Measurements from ENCODE around the gene FNDC11.

Gene FNDC11

GRCh38 chr20:63527184-63527583, 26.8 kb upstream of the FNDC11 start:
- Histone ChIP-seq H3K27me3 (ENCODE audit: insufficient read depth, poor library complexity, severe bottlenecking) (no peaks in the 10 kb centered on the region), H3K27ac (replicated peaks) (no peak overlapping the region), H3K4me3 (replicated peaks; ENCODE audit: insufficient read depth, low read length) (no peak overlapping the region)
- DNase-seq (ENCODE audit: low read depth in 1 of 2, low spot score in 1 of 2): no peak
- no peak for TF ChIP-seq POLR2AphosphoS5 (IDR thresholded peaks at IDR 0.05; ENCODE audit: low read depth)
- no peak for TF ChIP-seq GABPA (IDR thresholded peaks at IDR 0.05; ENCODE audit: low read depth)
- TF ChIP-seq REST (IDR thresholded peaks at IDR 0.05; ENCODE audit: insufficient replicate concordance, low read depth): no peak
- no peak for TF ChIP-seq CTCF (IDR thresholded peaks at IDR 0.05; ENCODE audit: insufficient read depth, low read length)
- no peak for TF ChIP-seq SPI1 (IDR thresholded peaks at IDR 0.05; ENCODE audit: borderline replicate concordance, low read depth)

GRCh38 chr20:63529180-63529860, 24.6 kb upstream of the FNDC11 start:
- no peak for DNase-seq (ENCODE audit: low read depth in 1 of 2, low spot score in 1 of 2)
- Histone ChIP-seq H3K27me3 (ENCODE audit: insufficient read depth, poor library complexity, severe bottlenecking) (peaks cover 9% of the 10 kb centered on the region), H3K27ac (replicated peaks) (no peak overlapping the region), H3K4me3 (replicated peaks; ENCODE audit: insufficient read depth, low read length) (no peak overlapping the region)
- no peak for TF ChIP-seq CTCF (IDR thresholded peaks at IDR 0.05; ENCODE audit: insufficient read depth, low read length)
- no peak for TF ChIP-seq POLR2AphosphoS5 (IDR thresholded peaks at IDR 0.05; ENCODE audit: low read depth)
- no peak for TF ChIP-seq SPI1 (IDR thresholded peaks at IDR 0.05; ENCODE audit: borderline replicate concordance, low read depth)
- no peak for TF ChIP-seq REST (IDR thresholded peaks at IDR 0.05; ENCODE audit: insufficient replicate concordance, low read depth)
- TF ChIP-seq GABPA (IDR thresholded peaks at IDR 0.05; ENCODE audit: low read depth): no peak

- no peak for DNase-seq (ENCODE audit: low read depth in 1 of 2, low spot score in 1 of 2)
- TF ChIP-seq POLR2AphosphoS5 (IDR thresholded peaks at IDR 0.05; ENCODE audit: low read depth) (no peak), CTCF (IDR thresholded peaks at IDR 0.05; ENCODE audit: insufficient read depth, low read length) (no peak), GABPA (IDR thresholded peaks at IDR 0.05; ENCODE audit: low read depth) (no peak), SPI1 (IDR thresholded peaks at IDR 0.05; ENCODE audit: borderline replicate concordance, low read depth) (no peak), REST (IDR thresholded peaks at IDR 0.05; ENCODE audit: insufficient replicate concordance, low read depth) (no peak)
- Histone ChIP-seq H3K4me3 (replicated peaks; ENCODE audit: insufficient read depth, low read length) (no peak overlapping the region), H3K27me3 (ENCODE audit: insufficient read depth, poor library complexity, severe bottlenecking) (peaks cover 9% of the 10 kb centered on the region), H3K27ac (replicated peaks) (no peak overlapping the region)
Measured at GRCh38 chr20:63529861-63530787, 23.8 kb upstream of the FNDC11 start.
